Uterus (tissue), 4 donors: ENCODE measurements around the gene CDCA5. TPM values are rescaled to one million over a fixed set of nuclear protein-coding genes. Genes with fewer than 3 reads are reported as not detected.

ENCODE experiments used
- DNase-seq, 2 donors: peaks; one replicate each; pipeline ENCODE4 v3.0.0-alpha.2; 2019 to 2020
- H3K27ac ChIP-seq, 2 donors: fragments of 200-600 bp; sonication (generic); 1 replicate in 1 of 2; 2 replicates in 1 of 2; pipeline ENCODE4 v1.5.1; 2016 to 2018
- H3K27me3 ChIP-seq, 2 donors: fragments of 200-600 bp; sonication (generic); one replicate each; pipeline ENCODE4 v1.5.1; 2018 to 2019; ENCODE audit warnings: control low read depth in 1 of 2
- H3K36me3 ChIP-seq, 2 donors: fragments of 200-600 bp; sonication (generic); one replicate each; pipeline ENCODE4 v1.5.1; 2019; ENCODE audit warnings: control low read depth in 1 of 2
- H3K4me1 ChIP-seq, 2 donors: fragments of 200-600 bp; sonication (generic); one replicate each; pipeline ENCODE4 v1.5.1; 2018 to 2019; ENCODE audit warnings: control low read depth in 1 of 2
- H3K4me3 ChIP-seq, 2 donors: fragments of 200-600 bp; sonication (generic); 1 replicate in 1 of 2; 2 replicates in 1 of 2; pipeline ENCODE4 v1.5.1; 2018 to 2019; ENCODE audit warnings: mild to moderate bottlenecking in 1 of 2
- H3K9me3 ChIP-seq, 2 donors: fragments of 200-600 bp; sonication (generic); one replicate each; pipeline ENCODE4 v1.5.1; 2019; ENCODE audit warnings: control low read depth in 1 of 2
- CTCF ChIP-seq, 4 experiments: fragments of 200-600 bp in 2 of 4; fragments of 450-650 bp in 2 of 4; sonication (generic) in 2 of 4; IDR thresholded peaks; one replicate each; pipeline ENCODE4 v1.5.1; 2016 to 2019; ENCODE audit warnings: antibody characterized with exemption in 4 of 4, mild to moderate bottlenecking in 2 of 4, moderate library complexity in 1 of 4
- POLR2A ChIP-seq, 2 donors: fragments of 450-650 bp; IDR thresholded peaks; one replicate each; pipeline ENCODE4 v1.6.1; 2016; ENCODE audit warnings: antibody characterized with exemption in 2 of 2, mild to moderate bottlenecking in 1 of 2, moderate library complexity in 1 of 2
- intact Hi-C: fragments of 100-400 bp; cut with DNase I; formaldehyde crosslinking; loops from one replicate; pipeline ENCODE4 v1.15.1; 2023; ENCODE audit warnings: low total_unique reads
- total RNA-seq, 4 donors: library from RNA; depleted of rRNA in 3 of 4; stranded (reverse); fragments of >200 nt in 3 of 4; gene quantifications; one replicate each; pipeline versions ENCODE4 v1.1.0 to v1.2.4, GENCODE V29; 2014 to 2023
- donor health status: DM: yes; HTN: yes; CAD: no.

CDCA5 gene
- total RNA-seq, 4 donors from 2014 or later: 0.30 to 7.1 (median 0.77) TPM; not detected in 1

GRCh38 chr11:65111744-65112545 is 28.1 kb upstream of the CDCA5 start, which contains the start of gene TM7SF2:
TM7SF2 (plus strand) TSS chr11:65111872; CDS start chr11:65112016, 144 bp downstream.
- Histone ChIP-seq H3K27me3 (no peaks in the 10 kb centered on the region), H3K36me3 (no peaks in the 10 kb centered on the region), H3K4me3 (peak within 1 kb of the TSS; percentile 22 to 57), H3K4me1 (peaks cover 3 to 26% of the 10 kb centered on the region in 2 donors), H3K27ac (peak within 1 kb of the TSS; percentile 29 to 68), H3K9me3 (no peaks in the 10 kb centered on the region)
- peak; percentile 93 to 95 for DNase-seq
- intact Hi-C loops: no loop called here
- peak; percentile 76 to 84 for TF ChIP-seq POLR2A (IDR thresholded peaks at IDR 0.05)
- peak in 1 of 4 experiments; percentile 10 for TF ChIP-seq CTCF (IDR thresholded peaks at IDR 0.05)

DNA sequence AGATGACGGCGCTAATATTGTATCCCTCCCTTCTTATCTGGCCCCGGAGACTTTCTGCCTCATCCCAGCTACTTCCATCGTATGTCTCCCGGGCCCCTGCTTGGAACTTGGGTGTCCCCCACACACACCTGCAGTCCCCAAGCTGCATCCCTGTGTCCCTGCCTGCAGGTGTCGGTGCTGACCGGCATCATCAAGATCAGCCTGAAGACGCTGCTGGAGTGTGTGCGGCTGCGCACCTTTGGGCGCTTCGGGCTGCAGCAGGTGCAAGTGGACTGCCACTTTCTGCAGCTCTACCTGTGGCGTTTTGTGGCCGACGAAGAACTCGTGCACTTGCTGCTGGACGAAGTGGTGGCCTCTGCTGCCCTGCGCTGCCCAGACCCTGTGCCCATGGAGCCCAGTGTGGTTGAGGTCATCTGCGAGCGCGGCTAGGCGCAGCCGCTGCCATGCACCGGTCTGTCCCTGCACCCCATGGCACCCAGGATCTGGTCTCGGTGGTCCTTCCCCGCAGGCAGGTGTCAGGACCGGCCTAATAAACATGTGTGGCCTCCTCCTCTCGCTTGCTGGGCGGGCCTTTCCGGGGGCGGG is 27.4 kb upstream of the CDCA5 start:
- TF ChIP-seq CTCF (IDR thresholded peaks at IDR 0.05) (no peak), POLR2A (IDR thresholded peaks at IDR 0.05) (no peak)
- Histone ChIP-seq H3K4me3 (no peak overlapping the region), H3K4me1 (peaks cover 3 to 20% of the 10 kb centered on the region in 2 donors), H3K36me3 (no peaks in the 10 kb centered on the region), H3K9me3 (no peaks in the 10 kb centered on the region), H3K27ac (no peak overlapping the region), H3K27me3 (no peaks in the 10 kb centered on the region)
- intact Hi-C loops: no loop called here
- no peak for DNase-seq

- Histone ChIP-seq H3K36me3 (no peaks in the 10 kb centered on the region), H3K27me3 (no peaks in the 10 kb centered on the region), H3K9me3 (no peaks in the 10 kb centered on the region), H3K4me3 (no peak overlapping the region), H3K27ac (peak overlapping the region in 1 of 2 donors; percentile 44), H3K4me1 (peaks cover 3 to 16% of the 10 kb centered on the region in 2 donors)
- intact Hi-C loops: no loop called here
- TF ChIP-seq CTCF (IDR thresholded peaks at IDR 0.05) (peak; percentile 96 to 99 (median 98)), POLR2A (IDR thresholded peaks at IDR 0.05) (no peak)
- peak; percentile 87 to 88 for DNase-seq
Observed at GRCh38 chr11:65110354-65110861, 26.6 kb upstream of the CDCA5 start.

GRCh38 chr11:65109231-65110198 is 25.7 kb upstream of the CDCA5 start:
- Histone ChIP-seq H3K9me3 (no peaks in the 10 kb centered on the region), H3K4me3 (no peak overlapping the region), H3K4me1 (peaks cover 3 to 16% of the 10 kb centered on the region in 2 donors), H3K36me3 (no peaks in the 10 kb centered on the region), H3K27me3 (no peaks in the 10 kb centered on the region), H3K27ac (no peak overlapping the region)
- intact Hi-C loops: no loop called here
- TF ChIP-seq CTCF (IDR thresholded peaks at IDR 0.05) (no peak), POLR2A (IDR thresholded peaks at IDR 0.05) (no peak)
- DNase-seq: peak in 1 of 2 donors; percentile 33
